HEK293 (cell line): Measurements from ENCODE around the gene SCAMP5.

Source experiments
- CTCF ChIA-PET: fragments of 350-600 bp; formaldehyde crosslinking; extraction: SDS; loops from one replicate; lab custom pipeline; 2021; ENCODE audit warnings: antibody characterized with exemption; lab: Yijun Ruan, JAX
- POLR2A ChIA-PET: fragments of 300-600 bp; formaldehyde crosslinking; extraction: SDS; loops from one replicate; lab custom pipeline; 2020; ENCODE audit warnings: antibody characterized with exemption, inconsistent platforms; lab: Yijun Ruan, JAX
- H3K27ac ChIP-seq: fragments of 200-500 bp; sonication (Bioruptor generic); 2 replicates; pipeline ENCODE4 v1.5.1; 2014; ENCODE audit warnings: low read depth, low read length, control low read depth, inconsistent platforms; ENCODE audit errors: extremely low read depth
- H3K36me3 ChIP-seq, 2 experiments: fragments of 200-500 bp in 1 of 2; sonication (Bioruptor generic) in 1 of 2; 1 replicate in 1 of 2; 2 replicates in 1 of 2; pipeline ENCODE4 v1.5.1; 2014 to 2017; ENCODE audit warnings: inconsistent platforms in 2 of 2, low read length in 2 of 2; ENCODE audit not compliant: control insufficient read depth in 2 of 2, insufficient read depth in 1 of 2
- H3K4me1 ChIP-seq: fragments of 200-500 bp; sonication (Bioruptor generic); 2 replicates; pipeline ENCODE4 v1.5.1; 2014; ENCODE audit warnings: mild to moderate bottlenecking, low read length, inconsistent platforms; ENCODE audit not compliant: control insufficient read depth, insufficient read depth
- H3K4me3 ChIP-seq: 2 replicates; pipeline ENCODE4 v1.5.1; 2011; ENCODE audit warnings: low read depth, mild to moderate bottlenecking, control low read depth, low read length, moderate library complexity
- H3K9me3 ChIP-seq: fragments of 200-500 bp; sonication (Bioruptor generic); 2 replicates; pipeline ENCODE4 v1.5.1; 2014; ENCODE audit warnings: low read depth, low read length, inconsistent platforms; ENCODE audit not compliant: control insufficient read depth, insufficient read depth
- AEBP2 ChIP-seq: fragments of 450-650 bp; formaldehyde crosslinking; IDR thresholded peaks from 2 replicates; pipeline ENCODE4 v1.5.1; 2016; ENCODE audit warnings: missing biosample characterization, missing genetic modification characterization, borderline replicate concordance
- CTCF ChIP-seq: fragments of 450-650 bp; formaldehyde crosslinking; IDR thresholded peaks from 2 replicates; pipeline ENCODE4 v1.5.1; 2016; ENCODE audit warnings: missing biosample characterization, missing genetic modification characterization
- ELK4 ChIP-seq: IDR thresholded peaks from 2 replicates; pipeline ENCODE4 v1.6.1; 2011; ENCODE audit warnings: mild to moderate bottlenecking, low read depth, low read length, borderline replicate concordance
- FEZF1 ChIP-seq: fragments of 450-650 bp; formaldehyde crosslinking; IDR thresholded peaks from 2 replicates; pipeline ENCODE4 v1.5.1; 2016; ENCODE audit warnings: missing biosample characterization, missing genetic modification characterization
- GFI1B ChIP-seq: fragments of 450-650 bp; formaldehyde crosslinking; IDR thresholded peaks from 2 replicates; pipeline ENCODE4 v1.5.1; 2016; ENCODE audit warnings: missing biosample characterization, missing genetic modification characterization
- KLF8 ChIP-seq: fragments of 450-650 bp; formaldehyde crosslinking; IDR thresholded peaks from 2 replicates; pipeline ENCODE4 v1.5.1; 2016; ENCODE audit warnings: missing biosample characterization, missing genetic modification characterization
- PRDM10 ChIP-seq: fragments of 450-650 bp; formaldehyde crosslinking; IDR thresholded peaks from 2 replicates; pipeline ENCODE4 v1.5.1; 2016; ENCODE audit warnings: missing biosample characterization, missing genetic modification characterization
- SCRT1 ChIP-seq: fragments of 450-650 bp; formaldehyde crosslinking; IDR thresholded peaks from 2 replicates; pipeline ENCODE4 v1.5.1; 2016; ENCODE audit warnings: missing biosample characterization, missing genetic modification characterization, borderline replicate concordance
- ZBTB20 ChIP-seq: fragments of 450-650 bp; formaldehyde crosslinking; IDR thresholded peaks from 2 replicates; pipeline ENCODE4 v1.5.1; 2016; ENCODE audit warnings: missing biosample characterization, missing genetic modification characterization
- ZFHX2 ChIP-seq: fragments of 450-650 bp; formaldehyde crosslinking; conservative IDR thresholded peaks from 2 replicates; pipeline ENCODE4 v1.5.1; 2016; ENCODE audit warnings: missing biosample characterization, missing genetic modification characterization
- ZNF114 ChIP-seq: fragments of 450-650 bp; formaldehyde crosslinking; IDR thresholded peaks from 2 replicates; pipeline ENCODE4 v1.5.0; 2017; ENCODE audit warnings: missing biosample characterization, missing genetic modification characterization
- ZNF133 ChIP-seq: fragments of 450-650 bp; formaldehyde crosslinking; IDR thresholded peaks from 2 replicates; pipeline ENCODE4 v1.5.1; 2016; ENCODE audit warnings: missing biosample characterization, missing genetic modification characterization
- ZNF157 ChIP-seq: fragments of 450-650 bp; formaldehyde crosslinking; IDR thresholded peaks from 2 replicates; pipeline ENCODE4 v1.5.1; 2016; ENCODE audit warnings: missing biosample characterization, missing genetic modification characterization
- ZNF16 ChIP-seq: fragments of 450-650 bp; formaldehyde crosslinking; IDR thresholded peaks from 2 replicates; pipeline ENCODE4 v1.5.1; 2016; ENCODE audit warnings: low read depth, missing biosample characterization, missing genetic modification characterization
- ZNF169 ChIP-seq: fragments of 450-650 bp; formaldehyde crosslinking; IDR thresholded peaks from 2 replicates; pipeline ENCODE4 v1.5.1; 2016; ENCODE audit warnings: missing biosample characterization, missing genetic modification characterization
- ZNF18 ChIP-seq: fragments of 450-650 bp; formaldehyde crosslinking; IDR thresholded peaks from 2 replicates; pipeline ENCODE4 v1.5.1; 2016; ENCODE audit warnings: missing biosample characterization, missing genetic modification characterization
- ZNF202 ChIP-seq: fragments of 450-650 bp; formaldehyde crosslinking; IDR thresholded peaks from 2 replicates; pipeline ENCODE4 v1.5.1; 2016; ENCODE audit warnings: missing biosample characterization, missing genetic modification characterization, borderline replicate concordance
- ZNF335 ChIP-seq: fragments of 450-650 bp; formaldehyde crosslinking; conservative IDR thresholded peaks from 2 replicates; pipeline ENCODE4 v1.5.1; 2016; ENCODE audit warnings: missing biosample characterization, missing genetic modification characterization
- ZNF624 ChIP-seq: fragments of 450-650 bp; formaldehyde crosslinking; IDR thresholded peaks from 2 replicates; pipeline ENCODE4 v1.5.1; 2017; ENCODE audit warnings: missing biosample characterization, missing genetic modification characterization
- ZNF701 ChIP-seq: fragments of 450-650 bp; formaldehyde crosslinking; IDR thresholded peaks from 2 replicates; pipeline ENCODE4 v1.5.1; 2016; ENCODE audit warnings: missing biosample characterization, missing genetic modification characterization
- ZNF791 ChIP-seq: fragments of 450-650 bp; formaldehyde crosslinking; IDR thresholded peaks from 2 replicates; pipeline ENCODE4 v1.5.1; 2016; ENCODE audit warnings: missing biosample characterization, missing genetic modification characterization
- ZSCAN23 ChIP-seq: fragments of 450-650 bp; formaldehyde crosslinking; IDR thresholded peaks from 2 replicates; pipeline ENCODE4 v1.5.1; 2016; ENCODE audit warnings: missing biosample characterization, missing genetic modification characterization
- ZSCAN5A ChIP-seq: fragments of 450-650 bp; formaldehyde crosslinking; IDR thresholded peaks from 2 replicates; pipeline ENCODE4 v1.5.1; 2016; ENCODE audit warnings: missing biosample characterization, missing genetic modification characterization

Gene SCAMP5

GRCh38 chr15:75059607-75060006 is 64.2 kb downstream of the SCAMP5 start:
- no peaks in the 10 kb centered on the region; a peak in 1 of 3 replicates for H3K36me3 ChIP-seq
- TF ChIP-seq ZNF202 (tag by site-specific recombination) (no peak), ZNF701 (no peak), ZBTB20 (tag by site-specific recombination) (no peak), ZNF169 (tag by site-specific recombination) (no peak), ZNF18 (tag by site-specific recombination) (no peak), ELK4 (no peak), ZNF133 (tag by site-specific recombination) (no peak), KLF8 (no peak), ZSCAN5A (tag by site-specific recombination) (no peak), ZNF791 (tag by site-specific recombination) (no peak), CTCF (tag by site-specific recombination) (no peak), AEBP2 (tag by site-specific recombination) (no peak), ZNF16 (tag by site-specific recombination) (no peak), SCRT1 (tag by site-specific recombination) (no peak), ZSCAN23 (tag by site-specific recombination) (no peak), ZNF335 (tag by site-specific recombination) (no peak)
- ChIA-PET POLR2A (no interaction called here), CTCF (interaction anchor here (0.6 kb wide), 1 partner anchor 138 kb away, joined by 3 read pairs; no protein-coding TSS in a partner anchor)
- peaks cover under 1% of the 10 kb centered on the region; the same call in 1 of the 2 replicates for H3K4me1 ChIP-seq
- no peak overlapping the region for H3K27ac ChIP-seq
- no peak overlapping the region for H3K4me3 ChIP-seq
- H3K9me3 ChIP-seq: no peaks in the 10 kb centered on the region

GRCh38 chr15:75061272-75061671 is 65.9 kb downstream of the SCAMP5 start:
- ChIA-PET POLR2A (interaction anchor here (1.2 to 1.3 kb wide), 2 partner anchors 104 to 140 kb away, joined by 3 read pairs; partner anchors contain the start of genes C15orf39 and RPP25), CTCF (no interaction called here)
- no peak for TF ChIP-seq ZFHX2 (tag by site-specific recombination)
- TF ChIP-seq ZNF157: no peak
- no peak for TF ChIP-seq ZNF114 (tag by site-specific recombination)
- no peak for TF ChIP-seq ZNF624 (tag by site-specific recombination)
- no peak for TF ChIP-seq PRDM10 (tag by site-specific recombination)
- no peak for TF ChIP-seq GFI1B (tag by site-specific recombination)
- TF ChIP-seq FEZF1 (tag by site-specific recombination): no peak
- Histone ChIP-seq H3K9me3 (no peaks in the 10 kb centered on the region), H3K27ac (no peak overlapping the region), H3K4me3 (no peak overlapping the region), H3K36me3 (no peaks in the 10 kb centered on the region; a peak in 1 of 3 replicates), H3K4me1 (peaks cover 13% of the 10 kb centered on the region)
